Measurements from ENCODE around the gene OTUD4.

Gene OTUD4

GRCh38 chr4:145125396-145125795 is 55.0 kb downstream of the OTUD4 start:
- Histone ChIP-seq H3K4me1 (ENCODE audit: control insufficient read depth, insufficient read depth, low read length) (no peaks in the 10 kb centered on the region), H3K27ac (ENCODE audit: extremely low read depth, low read depth, low read length) (no peak overlapping the region), H3K9me3 (ENCODE audit: control insufficient read depth, insufficient read depth, low read depth, low read length) (no peaks in the 10 kb centered on the region), H3K4me3 (ENCODE audit: low read depth, low read length) (no peak overlapping the region), H3K36me3 (ENCODE audit: control insufficient read depth in 2 of 2, insufficient read depth in 1 of 2, low read length in 2 of 2) (peaks cover 13 to 85% of the 10 kb centered on the region in 2 experiments)
- TF ChIP-seq ZNF560 (tag by site-specific recombination; IDR thresholded peaks at IDR 0.05; ENCODE audit: borderline replicate concordance): no peak
- no peak for TF ChIP-seq ZNF211 (tag by site-specific recombination; IDR thresholded peaks at IDR 0.05; ENCODE audit: low read depth)
- TF ChIP-seq ZSCAN5A (tag by site-specific recombination; IDR thresholded peaks at IDR 0.05): no peak
- TF ChIP-seq ZNF18 (tag by site-specific recombination; IDR thresholded peaks at IDR 0.05): no peak
- no peak for TF ChIP-seq ZNF488 (tag by site-specific recombination; IDR thresholded peaks at IDR 0.05)
- no peak for TF ChIP-seq ZNF677 (tag by site-specific recombination; IDR thresholded peaks at IDR 0.05)
- TF ChIP-seq ZNF548 (tag by site-specific recombination; IDR thresholded peaks at IDR 0.05): no peak
- TF ChIP-seq ZFP37 (tag by site-specific recombination; IDR thresholded peaks at IDR 0.05): no peak
- TF ChIP-seq ZNF155 (tag by site-specific recombination; IDR thresholded peaks at IDR 0.05): no peak
- ChIA-PET POLR2A (no interaction called here), CTCF (no interaction called here)

GRCh38 chr4:145108128-145108527 is 72.3 kb downstream of the OTUD4 start:
- Histone ChIP-seq H3K4me3 (ENCODE audit: low read depth, low read length) (no peak overlapping the region), H3K4me1 (ENCODE audit: control insufficient read depth, insufficient read depth, low read length) (no peaks in the 10 kb centered on the region), H3K27ac (ENCODE audit: extremely low read depth, low read depth, low read length) (no peak overlapping the region), H3K36me3 (ENCODE audit: control insufficient read depth in 2 of 2, insufficient read depth in 1 of 2, low read length in 2 of 2) (peaks cover 37 to 84% of the 10 kb centered on the region in 2 experiments), H3K9me3 (ENCODE audit: control insufficient read depth, insufficient read depth, low read depth, low read length) (no peaks in the 10 kb centered on the region)
- ChIA-PET POLR2A (no interaction called here), CTCF (no interaction called here)
- TF ChIP-seq ZBTB44 (tag by site-specific recombination; IDR thresholded peaks at IDR 0.05) (no peak), GLIS1 (tag by site-specific recombination; IDR thresholded peaks at IDR 0.05) (no peak), ZNF362 (tag by site-specific recombination; IDR thresholded peaks at IDR 0.05) (no peak), ATF2 (tag by site-specific recombination; IDR thresholded peaks at IDR 0.05; ENCODE audit: low read depth) (no peak), ZNF221 (tag by site-specific recombination; IDR thresholded peaks at IDR 0.05; ENCODE audit: borderline replicate concordance) (no peak), ZNF140 (tag by site-specific recombination; IDR thresholded peaks at IDR 0.05) (no peak), KLF9 (tag by site-specific recombination; IDR thresholded peaks at IDR 0.05; ENCODE audit: low read depth) (no peak), ZNF704 (tag by site-specific recombination; IDR thresholded peaks at IDR 0.05) (no peak), ZNF76 (tag by site-specific recombination; IDR thresholded peaks at IDR 0.05; ENCODE audit: borderline replicate concordance, low read depth) (no peak), ZBTB49 (tag by site-specific recombination; IDR thresholded peaks at IDR 0.05; ENCODE audit: low read depth) (no peak), KLF8 (tag by site-specific recombination; IDR thresholded peaks at IDR 0.05) (no peak), ZNF747 (tag by site-specific recombination; IDR thresholded peaks at IDR 0.05) (no peak), MZF1 (tag by site-specific recombination; IDR thresholded peaks at IDR 0.05; ENCODE audit: borderline replicate concordance) (no peak)
